SW480 (cell line): ENCODE measurements around the gene SPATA31C2.
"Not testable (repeated sequence)": the region's sequence is repeated elsewhere in the genome, so short reads cannot be mapped to it uniquely, and the experiment has no call there.

Experiments used
- DNase-seq: peaks from one replicate; pipeline ENCODE4 v3.0.0-alpha.2; 2016; ENCODE audit warnings: low spot score

The SPATA31C2 gene

GRCh38 chr9:88138375-88138774 lies at the start of gene SPATA31C2:
TSS of gene SPATA31C2 (minus strand) at chr9:88138475. CDS start at chr9:88138446, 29 bp downstream.
- not testable (repeated sequence) for DNase-seq

- DNase-seq, result no peak
Measured at GRCh38 chr9:88187631-88188030, 49.4 kb upstream of the SPATA31C2 start.

- no peak for DNase-seq
Measured at GRCh38 chr9:88186495-88187110, 48.3 kb upstream of the SPATA31C2 start.

GRCh38 chr9:88184976-88185375 lies 46.7 kb upstream of the SPATA31C2 start:
- DNase-seq, result no peak

GRCh38 chr9:88183798-88184495 lies 45.7 kb upstream of the SPATA31C2 start:
- DNase-seq, result no peak

- no peak for DNase-seq
Measured at GRCh38 chr9:88182501-88182900, 44.2 kb upstream of the SPATA31C2 start.

GRCh38 chr9:88180081-88180765 lies 41.9 kb upstream of the SPATA31C2 start:
- no peak for DNase-seq

- DNase-seq, result peak; percentile 24
Measured at GRCh38 chr9:88179062-88179521, 40.8 kb upstream of the SPATA31C2 start.

GRCh38 chr9:88178641-88179040 lies 40.4 kb upstream of the SPATA31C2 start:
- DNase-seq, result no peak

- DNase-seq, result no peak
Measured at GRCh38 chr9:88177371-88177770, 39.1 kb upstream of the SPATA31C2 start.

GRCh38 chr9:88174324-88174723 lies 36.0 kb upstream of the SPATA31C2 start:
- DNase-seq, result peak; percentile 18

- DNase-seq, result peak; percentile 74
Measured at GRCh38 chr9:88173378-88173999, 35.2 kb upstream of the SPATA31C2 start.

GRCh38 chr9:88169700-88170099 lies 31.4 kb upstream of the SPATA31C2 start:
- no peak for DNase-seq

GRCh38 chr9:88168564-88168963 lies 30.3 kb upstream of the SPATA31C2 start:
- DNase-seq, result no peak

- DNase-seq, result no peak
Measured at GRCh38 chr9:88166660-88167059, 28.4 kb upstream of the SPATA31C2 start.

GRCh38 chr9:88164850-88165249 lies 26.6 kb upstream of the SPATA31C2 start:
- DNase-seq, result no peak

GRCh38 chr9:88161144-88161543 lies 22.9 kb upstream of the SPATA31C2 start:
- no peak for DNase-seq

- no peak for DNase-seq
Measured at GRCh38 chr9:88143957-88144625, 5.8 kb upstream of the SPATA31C2 start.

- no peak for DNase-seq
Measured at GRCh38 chr9:88143179-88143578, 4.9 kb upstream of the SPATA31C2 start.

GRCh38 chr9:88133552-88133951 lies 4.7 kb downstream of the SPATA31C2 start:
- not testable (repeated sequence) for DNase-seq

GRCh38 chr9:88129556-88129955 lies 8.7 kb downstream of the SPATA31C2 start:
- not testable (repeated sequence) for DNase-seq
